ENCODE results near the gene ATP9B.

- no peak for TF ChIP-seq EZH2phosphoT487 (IDR thresholded peaks at IDR 0.05; ENCODE audit: borderline replicate concordance)
- TF ChIP-seq, protein P1, sequence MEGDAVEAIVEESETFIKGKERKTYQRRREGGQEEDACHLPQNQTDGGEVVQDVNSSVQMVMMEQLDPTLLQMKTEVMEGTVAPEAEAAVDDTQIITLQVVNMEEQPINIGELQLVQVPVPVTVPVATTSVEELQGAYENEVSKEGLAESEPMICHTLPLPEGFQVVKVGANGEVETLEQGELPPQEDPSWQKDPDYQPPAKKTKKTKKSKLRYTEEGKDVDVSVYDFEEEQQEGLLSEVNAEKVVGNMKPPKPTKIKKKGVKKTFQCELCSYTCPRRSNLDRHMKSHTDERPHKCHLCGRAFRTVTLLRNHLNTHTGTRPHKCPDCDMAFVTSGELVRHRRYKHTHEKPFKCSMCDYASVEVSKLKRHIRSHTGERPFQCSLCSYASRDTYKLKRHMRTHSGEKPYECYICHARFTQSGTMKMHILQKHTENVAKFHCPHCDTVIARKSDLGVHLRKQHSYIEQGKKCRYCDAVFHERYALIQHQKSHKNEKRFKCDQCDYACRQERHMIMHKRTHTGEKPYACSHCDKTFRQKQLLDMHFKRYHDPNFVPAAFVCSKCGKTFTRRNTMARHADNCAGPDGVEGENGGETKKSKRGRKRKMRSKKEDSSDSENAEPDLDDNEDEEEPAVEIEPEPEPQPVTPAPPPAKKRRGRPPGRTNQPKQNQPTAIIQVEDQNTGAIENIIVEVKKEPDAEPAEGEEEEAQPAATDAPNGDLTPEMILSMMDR (conservative IDR thresholded peaks at IDR 0.05; ENCODE audit: low read length): no peak
Measured at GRCh38 chr18:79056827-79057367, 12.3 kb upstream of the ATP9B start.

Measured in Loucy (cell line).